ENCODE data around the gene UGDH. TPM values are rescaled to one million over a fixed set of nuclear protein-coding genes. Genes with fewer than 3 reads are reported as not detected.

UGDH gene
- total and polyA plus RNA-seq, 2 donors (not counting 3 experiments of a cell fraction or from before 2014, with no cell fraction given): 41.3 to 62.1 TPM

- no peaks in the 10 kb centered on the region for H3K36me3 ChIP-seq (ENCODE audit: control insufficient read depth in 2 of 2, extremely low read depth in 1 of 2, insufficient read depth in 2 of 2, low read length in 2 of 2)
- H3K27me3 ChIP-seq (ENCODE audit: control insufficient read depth in 2 of 2, insufficient read depth in 2 of 2, low read length in 2 of 2): no peaks in the 10 kb centered on the region
- no peak overlapping the region for H3K4me2 ChIP-seq (ENCODE audit: insufficient read depth, low read length)
- no peaks in the 10 kb centered on the region for H3K79me2 ChIP-seq (ENCODE audit: control insufficient read depth, insufficient read depth, low read length)
- TF ChIP-seq POLR2A (IDR thresholded peaks at IDR 0.05; ENCODE audit: low read depth, low read length): no peak
- no peak for TF ChIP-seq CTCF (IDR thresholded peaks at IDR 0.05; ENCODE audit: extremely low read depth in 1 of 2, insufficient read depth in 1 of 2, low read depth in 1 of 2, low read length in 2 of 2)
- no peak for TF ChIP-seq MYC (IDR thresholded peaks at IDR 0.05; ENCODE audit: low read depth, low read length)
- no peak for TF ChIP-seq POLR2AphosphoS5 (IDR thresholded peaks at IDR 0.05; ENCODE audit: insufficient read depth, low read depth, low read length)
- no peak for TF ChIP-seq FOS (IDR thresholded peaks at IDR 0.05; ENCODE audit: borderline replicate concordance, insufficient read depth, low read length)
- POLR2A ChIA-PET: no interaction called here
- dilution Hi-C loops (cut with MboI; ENCODE audit: extremely low pct_ligation_motif_present, low sequenced_read_pairs) (no loop called here), intact Hi-C loops (cut with micrococcal nuclease) (no loop called here)
- CTCF ChIA-PET: interaction anchor here (3.6 kb wide), 1 partner anchor 17 kb away, joined by 15 read pairs; no protein-coding TSS in a partner anchor
- no peak overlapping the region for H2AFZ ChIP-seq (ENCODE audit: low read depth, low read length)
- H3K4me1 ChIP-seq (ENCODE audit: control insufficient read depth, extremely low read depth, insufficient read depth, low read length): no peaks in the 10 kb centered on the region
- no peaks in the 10 kb centered on the region for H3K9me3 ChIP-seq (replicated peaks; ENCODE audit: control insufficient read depth, insufficient read depth, low read length)
- no peak overlapping the region for H3K27ac ChIP-seq (ENCODE audit: insufficient read depth, low read depth, low read length)
- H3K4me3 ChIP-seq (replicated peaks in 1 of 3; ENCODE audit: insufficient read depth in 1 of 3, low read depth in 1 of 3, low read length in 3 of 3): no peak overlapping the region
- DNase-seq (ENCODE audit: low read depth, low spot score) (no peak), FAIRE-seq (no peak)
- H3K9ac ChIP-seq (replicated peaks; ENCODE audit: extremely low read depth, insufficient read depth, low read length): no peak overlapping the region
- no peaks in the 10 kb centered on the region for H3K9me1 ChIP-seq (replicated peaks; ENCODE audit: control insufficient read depth, extremely low read depth, insufficient read depth, low read length)
- no peaks in the 10 kb centered on the region for H4K20me1 ChIP-seq (replicated peaks; ENCODE audit: control insufficient read depth, extremely low read depth, insufficient read depth, low read length)
- no TSS peak for BruUV-seq (replicated peaks)
Observed at GRCh38 chr4:39486221-39486804, 40.9 kb downstream of the UGDH start.
